ENCODE data around the gene CUL1.

Gene CUL1

GRCh38 chr7:148791546-148791945 is 92.8 kb downstream of the CUL1 start:
- H3K4me3 ChIP-seq (ENCODE audit: low read length) = no peak overlapping the region
- no peak for TF ChIP-seq CTCF (conservative IDR thresholded peaks at IDR 0.05; ENCODE audit: low read length)
- DNase-seq (ENCODE audit: low read depth) = no peak

- DNase-seq (ENCODE audit: low read depth) = no peak
- H3K4me3 ChIP-seq (ENCODE audit: low read length) = no peak overlapping the region
- no peak for TF ChIP-seq CTCF (conservative IDR thresholded peaks at IDR 0.05; ENCODE audit: low read length)
Measured at GRCh38 chr7:148793590-148793989, 94.9 kb downstream of the CUL1 start.

GRCh38 chr7:148794476-148794875 is 95.8 kb downstream of the CUL1 start:
- no peak for TF ChIP-seq CTCF (conservative IDR thresholded peaks at IDR 0.05; ENCODE audit: low read length)
- no peak for DNase-seq (ENCODE audit: low read depth)

GRCh38 chr7:148796841-148797240 is 98.1 kb downstream of the CUL1 start:
- TF ChIP-seq CTCF (conservative IDR thresholded peaks at IDR 0.05; ENCODE audit: low read length) = no peak
- no peak overlapping the region for H3K4me3 ChIP-seq (ENCODE audit: low read length)
- no peak for DNase-seq (ENCODE audit: low read depth)

More at GRCh38 chr7:148794476-148794875, 95.8 kb downstream of the CUL1 start:
- no peak overlapping the region for H3K4me3 ChIP-seq (ENCODE audit: low read length)

GRCh38 chr7:148799893-148800555 is 101.3 kb downstream of the CUL1 start:
- no peak for TF ChIP-seq CTCF (conservative IDR thresholded peaks at IDR 0.05; ENCODE audit: low read length)
- DNase-seq (ENCODE audit: low read depth) = no peak
- no peak overlapping the region for H3K4me3 ChIP-seq (ENCODE audit: low read length)

GRCh38 chr7:148800677-148801076 is 102.0 kb downstream of the CUL1 start:
- no peak overlapping the region for H3K4me3 ChIP-seq (ENCODE audit: low read length)
- no peak for DNase-seq (ENCODE audit: low read depth)
- no peak for TF ChIP-seq CTCF (conservative IDR thresholded peaks at IDR 0.05; ENCODE audit: low read length)

GRCh38 chr7:148802101-148802493 is 103.4 kb downstream of the CUL1 start:
- no peak for TF ChIP-seq CTCF (conservative IDR thresholded peaks at IDR 0.05; ENCODE audit: low read length)
- no peak for DNase-seq (ENCODE audit: low read depth)
- no peak overlapping the region for H3K4me3 ChIP-seq (ENCODE audit: low read length)
